PC-3 (cell line): ENCODE measurements around the gene NSMCE1. TPM values are rescaled to one million over a fixed set of nuclear protein-coding genes. Genes with fewer than 3 reads are reported as not detected.

ENCODE experiments used
- ATAC-seq: fragments of 200-7000 bp; cut with Tn5 transposase; 2 replicates; pipeline ENCODE4 v1.9.1; 2020; ENCODE audit warnings: mild to moderate bottlenecking, moderate library complexity
- BruUV-seq: library from RNA; stranded (reverse); fragments of 400-500 nt; replicated peaks from 2 replicates; lab custom pipeline; 2021; lab: Mats Ljungman, UMichigan
- CTCF ChIA-PET: fragments of 300-600 bp; sonication (Branson Sonifier 250); formaldehyde crosslinking; loops from one replicate; lab custom pipeline; 2022; ENCODE audit warnings: antibody characterized with exemption; lab: Charles Lee
- POLR2A ChIA-PET: fragments of 300-600 bp; sonication (Branson Sonifier 250); formaldehyde crosslinking; loops from one replicate; lab custom pipeline; 2022; ENCODE audit warnings: antibody characterized with exemption; ENCODE audit not compliant: unreplicated experiment; lab: Charles Lee
- DNase-seq: peaks from one replicate; pipeline ENCODE4 v3.0.0-alpha.2; 2015
- H2AFZ ChIP-seq: fragments of 300-600 bp; sonication (generic); 2 replicates; pipeline ENCODE4 v1.6.0; 2016; ENCODE audit warnings: antibody characterized with exemption, low read length
- H3F3A ChIP-seq: fragments of 300-600 bp; sonication (generic); one replicate; pipeline ENCODE4 v1.6.0; 2017; ENCODE audit warnings: antibody characterized with exemption, low read length, control low read depth, mild to moderate bottlenecking; ENCODE audit not compliant: unreplicated experiment
- H3K27ac ChIP-seq: fragments of 300-600 bp; sonication (generic); 2 replicates; pipeline ENCODE4 v1.5.1; 2016; ENCODE audit warnings: mild to moderate bottlenecking, low read length
- H3K27me3 ChIP-seq: fragments of 300-600 bp; sonication (generic); 2 replicates; pipeline ENCODE4 v1.6.1; 2016; ENCODE audit warnings: low read length, mixed read lengths
- H3K36me3 ChIP-seq: fragments of 300-600 bp; sonication (generic); 2 replicates; pipeline ENCODE4 v1.6.1; 2016; ENCODE audit warnings: low read depth, mixed run types, low read length, mixed read lengths
- H3K4me1 ChIP-seq: fragments of 300-600 bp; sonication (generic); 2 replicates; pipeline ENCODE4 v1.5.1; 2016; ENCODE audit warnings: low read length; ENCODE audit not compliant: insufficient read depth
- H3K4me2 ChIP-seq: fragments of 300-600 bp; sonication (generic); 2 replicates; pipeline ENCODE4 v1.6.0; 2016; ENCODE audit warnings: low read length
- H3K4me3 ChIP-seq: fragments of 300-600 bp; sonication (generic); 2 replicates; pipeline ENCODE4 v1.5.1; 2016; ENCODE audit warnings: mild to moderate bottlenecking, low read length, mixed read lengths
- H3K79me2 ChIP-seq: fragments of 300-600 bp; sonication (generic); 2 replicates; pipeline ENCODE4 v1.6.1; 2017; ENCODE audit warnings: low read length, mixed read lengths
- H3K9ac ChIP-seq: fragments of 300-600 bp; sonication (generic); 2 replicates; pipeline ENCODE4 v1.6.0; 2016; ENCODE audit warnings: mild to moderate bottlenecking, low read length
- H3K9me2 ChIP-seq: fragments of 300-600 bp; sonication (generic); replicated peaks from 2 replicates; pipeline ENCODE4 v1.6.1; 2016; ENCODE audit warnings: mixed run types, low read length, mixed read lengths
- H3K9me3 ChIP-seq: fragments of 300-600 bp; sonication (generic); 2 replicates; pipeline ENCODE4 v1.6.1; 2016; ENCODE audit warnings: low read length, mixed read lengths
- H4K20me1 ChIP-seq: fragments of 300-600 bp; sonication (generic); 2 replicates; pipeline ENCODE4 v1.6.1; 2016; ENCODE audit warnings: low read length, mixed read lengths
- EZH2 ChIP-seq: fragments of 300-600 bp; sonication (generic); IDR thresholded peaks from one replicate; pipeline ENCODE4 v1.6.1; 2017; ENCODE audit warnings: antibody characterized with exemption, mild to moderate bottlenecking, low read length; ENCODE audit not compliant: unreplicated experiment
- EZH2phosphoT487 ChIP-seq: fragments of 300-600 bp; sonication (generic); IDR thresholded peaks from 2 replicates; pipeline ENCODE4 v1.6.1; 2018; ENCODE audit warnings: mild to moderate bottlenecking, antibody characterized with exemption, low read length, borderline replicate concordance
- intact Hi-C: fragments of 100-400 bp; cut with micrococcal nuclease; formaldehyde crosslinking; loops from 2 replicates; pipeline ENCODE4 v1.9.0; 2023
- total RNA-seq: library from RNA; depleted of rRNA; stranded (reverse); fragments of >200 nt; gene quantifications from 2 replicates; pipeline ENCODE4 v1.2.3, GENCODE V29; 2014
- TF ChIP-seq, protein P1 (sequence below): fragments of 300-600 bp; sonication (generic); conservative IDR thresholded peaks from 2 replicates; pipeline ENCODE4 v1.5.1; 2017; ENCODE audit warnings: antibody characterized with exemption, low read depth, mild to moderate bottlenecking, low read length

The NSMCE1 gene
- total RNA-seq, 1 experiment from 2014 or later = 32.5 TPM

GRCh38 chr16:27228621-27229501 is 39.7 kb downstream of the NSMCE1 start:
- Histone ChIP-seq H3F3A (no peaks in the 10 kb centered on the region), H2AFZ (no peak overlapping the region), H3K27ac (no peak overlapping the region), H3K4me3 (no peak overlapping the region), H3K27me3 (no peaks in the 10 kb centered on the region), H3K9me2 (no peaks in the 10 kb centered on the region), H3K9me3 (no peaks in the 10 kb centered on the region), H3K4me2 (no peak overlapping the region), H3K36me3 (no peaks in the 10 kb centered on the region), H4K20me1 (no peaks in the 10 kb centered on the region), H3K79me2 (no peaks in the 10 kb centered on the region), H3K9ac (no peak overlapping the region), H3K4me1 (no peaks in the 10 kb centered on the region)
- ATAC-seq (no peak), DNase-seq (no peak)
- intact Hi-C loops = no loop called here
- no TSS peak for BruUV-seq
- CTCF ChIA-PET = no interaction called here
- POLR2A ChIA-PET = no interaction called here
- no peak for TF ChIP-seq EZH2
- TF ChIP-seq, protein P1, sequence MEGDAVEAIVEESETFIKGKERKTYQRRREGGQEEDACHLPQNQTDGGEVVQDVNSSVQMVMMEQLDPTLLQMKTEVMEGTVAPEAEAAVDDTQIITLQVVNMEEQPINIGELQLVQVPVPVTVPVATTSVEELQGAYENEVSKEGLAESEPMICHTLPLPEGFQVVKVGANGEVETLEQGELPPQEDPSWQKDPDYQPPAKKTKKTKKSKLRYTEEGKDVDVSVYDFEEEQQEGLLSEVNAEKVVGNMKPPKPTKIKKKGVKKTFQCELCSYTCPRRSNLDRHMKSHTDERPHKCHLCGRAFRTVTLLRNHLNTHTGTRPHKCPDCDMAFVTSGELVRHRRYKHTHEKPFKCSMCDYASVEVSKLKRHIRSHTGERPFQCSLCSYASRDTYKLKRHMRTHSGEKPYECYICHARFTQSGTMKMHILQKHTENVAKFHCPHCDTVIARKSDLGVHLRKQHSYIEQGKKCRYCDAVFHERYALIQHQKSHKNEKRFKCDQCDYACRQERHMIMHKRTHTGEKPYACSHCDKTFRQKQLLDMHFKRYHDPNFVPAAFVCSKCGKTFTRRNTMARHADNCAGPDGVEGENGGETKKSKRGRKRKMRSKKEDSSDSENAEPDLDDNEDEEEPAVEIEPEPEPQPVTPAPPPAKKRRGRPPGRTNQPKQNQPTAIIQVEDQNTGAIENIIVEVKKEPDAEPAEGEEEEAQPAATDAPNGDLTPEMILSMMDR = no peak
- no peak for TF ChIP-seq EZH2phosphoT487

DNA sequence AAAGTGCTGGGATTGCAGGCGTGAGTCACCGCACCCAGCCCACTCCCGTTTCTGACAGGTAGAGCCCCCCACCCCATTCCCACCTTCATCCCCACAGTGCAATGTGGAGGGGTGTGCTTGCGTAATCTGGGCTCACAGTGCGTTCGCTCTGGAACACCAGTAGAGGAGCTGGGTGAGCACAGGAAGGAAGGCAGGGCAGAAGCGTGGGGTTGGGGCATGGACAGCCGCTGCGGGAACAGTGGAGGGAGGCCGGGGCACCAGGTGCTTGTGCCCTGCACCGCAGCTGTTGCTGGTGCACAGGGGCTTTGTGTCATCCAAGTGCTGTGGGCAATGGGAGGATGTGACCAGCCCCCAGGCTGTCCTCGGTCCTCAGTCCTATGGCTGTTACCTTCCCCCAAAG is 40.5 kb downstream of the NSMCE1 start:
- Histone ChIP-seq H3K27ac (no peak overlapping the region), H3K4me2 (no peak overlapping the region), H3K36me3 (no peaks in the 10 kb centered on the region), H3K9me2 (no peaks in the 10 kb centered on the region), H3K9ac (no peak overlapping the region), H3K4me3 (no peak overlapping the region), H3K9me3 (no peaks in the 10 kb centered on the region), H3K79me2 (no peaks in the 10 kb centered on the region), H3F3A (no peaks in the 10 kb centered on the region), H3K4me1 (no peaks in the 10 kb centered on the region), H4K20me1 (no peaks in the 10 kb centered on the region), H2AFZ (no peak overlapping the region), H3K27me3 (no peaks in the 10 kb centered on the region)
- intact Hi-C loops = no loop called here
- TF ChIP-seq EZH2 (no peak), EZH2phosphoT487 (no peak)
- TF ChIP-seq, protein P1 = no peak
- POLR2A ChIA-PET = no interaction called here
- DNase-seq (no peak), ATAC-seq (no peak)
- BruUV-seq = no TSS peak
- CTCF ChIA-PET = no interaction called here
